ENCODE results near the gene EPB41L2. TPM values are rescaled to one million over a fixed set of nuclear protein-coding genes. Genes with fewer than 3 reads are reported as not detected.

EPB41L2 gene
- total and polyA plus RNA-seq, 8 donors = 13.0 to 63.0 (median 17.4) TPM

GRCh38 chr6:130859161-130859867 lies 203.7 kb downstream of the EPB41L2 start:
- Histone ChIP-seq H3K4me3 (no peak overlapping the region), H3K4me1 (no peaks in the 10 kb centered on the region), H3K36me3 (no peaks in the 10 kb centered on the region), H3K27ac (no peak overlapping the region), H3K27me3 (no peaks in the 10 kb centered on the region), H3K9me3 (no peaks in the 10 kb centered on the region)
- DNase-seq (no peak), FAIRE-seq (no peak), ATAC-seq (no peak)
- WGBS, 2 donors = 90 to 91% methylated on average over 11 of the region's 11 CpGs
- intact Hi-C loops (cut with DNase I) = loop anchor here in 1 of 3 donors (10.0 kb wide), 1 partner anchor 545 kb away; no protein-coding TSS in a partner anchor
- no peak for TF ChIP-seq CTCF (IDR thresholded peaks at IDR 0.05)

- FAIRE-seq (no peak), ATAC-seq (peak in 2 of 4 donors; percentile 32 to 61), DNase-seq (no peak)
- intact Hi-C loops (cut with DNase I) = loop anchor here in 1 of 3 donors (10.0 kb wide), 1 partner anchor 544 kb away; no protein-coding TSS in a partner anchor
- H3K9me3 ChIP-seq = no peaks in the 10 kb centered on the region
- no peak overlapping the region for H3K4me3 ChIP-seq
- H3K36me3 ChIP-seq = no peaks in the 10 kb centered on the region
- no peak overlapping the region for H3K27ac ChIP-seq
- 29 to 32% methylated on average over 2 of the region's 2 CpGs for WGBS, 2 donors
- H3K4me1 ChIP-seq = no peaks in the 10 kb centered on the region
- TF ChIP-seq CTCF (IDR thresholded peaks at IDR 0.05) = no peak
- H3K27me3 ChIP-seq = no peaks in the 10 kb centered on the region
These were observed 204.4 kb downstream of the EPB41L2 start for GRCh38 chr6:130858498-130859160.

- Histone ChIP-seq H3K27ac (no peak overlapping the region), H3K9me3 (no peaks in the 10 kb centered on the region), H3K4me3 (no peak overlapping the region), H3K4me1 (no peaks in the 10 kb centered on the region), H3K27me3 (no peaks in the 10 kb centered on the region), H3K36me3 (no peaks in the 10 kb centered on the region)
- WGBS, 2 donors = 87 to 91% methylated on average over 4 of the region's 4 CpGs
- no peak for TF ChIP-seq CTCF (IDR thresholded peaks at IDR 0.05)
- intact Hi-C loops (cut with DNase I) = loop anchor here in 1 of 3 donors (10.0 kb wide), 1 partner anchor 543 kb away; no protein-coding TSS in a partner anchor
- FAIRE-seq = no peak
- DNase-seq = no peak
- no peak for ATAC-seq
These were observed 205.0 kb downstream of the EPB41L2 start for GRCh38 chr6:130858054-130858453.

GRCh38 chr6:130853555-130854183 lies 209.4 kb downstream of the EPB41L2 start:
- H3K4me3 ChIP-seq = no peak overlapping the region
- H3K9me3 ChIP-seq = no peaks in the 10 kb centered on the region
- ATAC-seq (no peak), DNase-seq (no peak), FAIRE-seq (no peak)
- intact Hi-C loops (cut with DNase I) = loop anchor here in 1 of 3 donors (10.0 kb wide), 1 partner anchor 539 kb away; no protein-coding TSS in a partner anchor
- no peaks in the 10 kb centered on the region for H3K4me1 ChIP-seq
- no peaks in the 10 kb centered on the region for H3K36me3 ChIP-seq
- no peaks in the 10 kb centered on the region for H3K27me3 ChIP-seq
- TF ChIP-seq CTCF (IDR thresholded peaks at IDR 0.05) = no peak
- no peak overlapping the region for H3K27ac ChIP-seq
- WGBS, 2 donors = 60 to 67% methylated on average over 5 of the region's 5 CpGs

All from pancreas (tissue), 10 donors.